SK-N-SH (cell line): Measurements from ENCODE around the gene MRPS12.

Source experiments
- EP300 ChIP-seq, 2 experiments: IDR thresholded peaks; 2 replicates each; pipeline versions ENCODE4 v1.4.0 to v1.6.1; 2012; ENCODE audit warnings: borderline replicate concordance in 1 of 2, low read depth in 1 of 2, low read length in 1 of 2
- EZH2phosphoT487 ChIP-seq: fragments of 200-600 bp; sonication (generic); IDR thresholded peaks from 2 replicates; pipeline ENCODE4 v1.6.1; 2017; ENCODE audit warnings: low read depth, mixed run types, mild to moderate bottlenecking, antibody characterized with exemption, moderate library complexity, borderline replicate concordance
- FOXM1 ChIP-seq: IDR thresholded peaks from 2 replicates; pipeline ENCODE4 v1.4.0; 2012; ENCODE audit warnings: low read depth, mild to moderate bottlenecking
- JUND ChIP-seq: IDR thresholded peaks from 2 replicates; pipeline ENCODE4 v1.4.0; 2012
- POLR2AphosphoS5 ChIP-seq: IDR thresholded peaks from 2 replicates; pipeline ENCODE4 v1.6.1; 2012; ENCODE audit warnings: low read depth, low read length
- RCOR1 ChIP-seq: fragments of 150-350 bp; IDR thresholded peaks from 2 replicates; pipeline ENCODE4 v1.6.1; 2017; ENCODE audit warnings: antibody characterized with exemption, low read length
- RFX5 ChIP-seq: IDR thresholded peaks from 2 replicates; pipeline ENCODE4 v1.6.1; 2012; ENCODE audit warnings: mild to moderate bottlenecking, improper control_type of control experiment, low read length
- RXRA ChIP-seq: IDR thresholded peaks from 2 replicates; pipeline ENCODE4 v1.4.0; 2012; ENCODE audit warnings: low read depth, mild to moderate bottlenecking, borderline replicate concordance
- TAF1 ChIP-seq: IDR thresholded peaks from 2 replicates; pipeline ENCODE4 v1.6.1; 2012; ENCODE audit warnings: low read depth, mild to moderate bottlenecking, low read length, moderate library complexity, borderline replicate concordance
- TF ChIP-seq, protein P1 (sequence below): fragments of 200-600 bp; sonication (generic); IDR thresholded peaks from 2 replicates; pipeline ENCODE4 v1.6.1; 2017; ENCODE audit warnings: antibody characterized with exemption, mild to moderate bottlenecking, moderate library complexity
- TF ChIP-seq, protein P2 (sequence below): IDR thresholded peaks from 2 replicates; pipeline ENCODE4 v1.4.0; 2012; ENCODE audit warnings: low read depth, borderline replicate concordance
- TF ChIP-seq, protein P3 (sequence below): IDR thresholded peaks from 2 replicates; pipeline ENCODE4 v1.4.0; 2012; ENCODE audit warnings: low read depth
- TF ChIP-seq, protein P4 (sequence below): fragments of 150-350 bp; IDR thresholded peaks from 2 replicates; pipeline ENCODE4 v1.6.1; 2017; ENCODE audit warnings: antibody characterized with exemption, low read length, low read depth, borderline replicate concordance

DNA sequence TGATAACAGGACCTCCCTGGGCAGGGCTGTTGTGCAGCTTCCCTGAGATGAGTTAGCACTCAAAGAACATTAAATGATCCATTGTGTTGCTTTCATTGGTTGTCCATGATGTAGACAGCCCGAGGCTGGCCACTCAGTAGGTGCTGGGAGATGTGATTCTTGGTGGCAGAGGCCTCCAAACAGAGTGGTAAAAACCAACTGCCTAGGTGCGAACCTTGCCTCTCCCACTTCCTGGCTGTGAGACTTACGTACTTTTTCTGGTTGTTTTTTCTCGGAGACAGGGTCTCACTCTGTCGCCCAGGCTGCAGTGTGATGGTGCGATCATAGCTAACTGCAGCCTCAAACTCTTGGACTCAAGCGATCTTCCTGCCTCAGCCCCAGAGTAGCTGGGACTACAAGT, 6.4 kb upstream of the MRPS12 start:
- TF ChIP-seq, protein P1, sequence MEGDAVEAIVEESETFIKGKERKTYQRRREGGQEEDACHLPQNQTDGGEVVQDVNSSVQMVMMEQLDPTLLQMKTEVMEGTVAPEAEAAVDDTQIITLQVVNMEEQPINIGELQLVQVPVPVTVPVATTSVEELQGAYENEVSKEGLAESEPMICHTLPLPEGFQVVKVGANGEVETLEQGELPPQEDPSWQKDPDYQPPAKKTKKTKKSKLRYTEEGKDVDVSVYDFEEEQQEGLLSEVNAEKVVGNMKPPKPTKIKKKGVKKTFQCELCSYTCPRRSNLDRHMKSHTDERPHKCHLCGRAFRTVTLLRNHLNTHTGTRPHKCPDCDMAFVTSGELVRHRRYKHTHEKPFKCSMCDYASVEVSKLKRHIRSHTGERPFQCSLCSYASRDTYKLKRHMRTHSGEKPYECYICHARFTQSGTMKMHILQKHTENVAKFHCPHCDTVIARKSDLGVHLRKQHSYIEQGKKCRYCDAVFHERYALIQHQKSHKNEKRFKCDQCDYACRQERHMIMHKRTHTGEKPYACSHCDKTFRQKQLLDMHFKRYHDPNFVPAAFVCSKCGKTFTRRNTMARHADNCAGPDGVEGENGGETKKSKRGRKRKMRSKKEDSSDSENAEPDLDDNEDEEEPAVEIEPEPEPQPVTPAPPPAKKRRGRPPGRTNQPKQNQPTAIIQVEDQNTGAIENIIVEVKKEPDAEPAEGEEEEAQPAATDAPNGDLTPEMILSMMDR = no peak
- TF ChIP-seq EZH2phosphoT487 = no peak
- TF ChIP-seq FOXM1 = no peak
- TF ChIP-seq POLR2AphosphoS5 = no peak
- TF ChIP-seq, protein P2, sequence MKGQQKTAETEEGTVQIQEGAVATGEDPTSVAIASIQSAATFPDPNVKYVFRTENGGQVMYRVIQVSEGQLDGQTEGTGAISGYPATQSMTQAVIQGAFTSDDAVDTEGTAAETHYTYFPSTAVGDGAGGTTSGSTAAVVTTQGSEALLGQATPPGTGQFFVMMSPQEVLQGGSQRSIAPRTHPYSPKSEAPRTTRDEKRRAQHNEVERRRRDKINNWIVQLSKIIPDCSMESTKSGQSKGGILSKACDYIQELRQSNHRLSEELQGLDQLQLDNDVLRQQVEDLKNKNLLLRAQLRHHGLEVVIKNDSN = no peak
- TF ChIP-seq, protein P3, sequence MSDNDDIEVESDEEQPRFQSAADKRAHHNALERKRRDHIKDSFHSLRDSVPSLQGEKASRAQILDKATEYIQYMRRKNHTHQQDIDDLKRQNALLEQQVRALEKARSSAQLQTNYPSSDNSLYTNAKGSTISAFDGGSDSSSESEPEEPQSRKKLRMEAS = no peak
- TF ChIP-seq EP300 (IDR thresholded peaks at IDR 0.05; ENCODE audit: borderline replicate concordance in 1 of 2, low read depth in 1 of 2, low read length in 1 of 2) = no peak
- TF ChIP-seq TAF1 = no peak
- TF ChIP-seq RFX5 = no peak
- TF ChIP-seq JUND = no peak
- no peak for TF ChIP-seq RXRA
- TF ChIP-seq RCOR1 = no peak
- TF ChIP-seq, protein P4, sequence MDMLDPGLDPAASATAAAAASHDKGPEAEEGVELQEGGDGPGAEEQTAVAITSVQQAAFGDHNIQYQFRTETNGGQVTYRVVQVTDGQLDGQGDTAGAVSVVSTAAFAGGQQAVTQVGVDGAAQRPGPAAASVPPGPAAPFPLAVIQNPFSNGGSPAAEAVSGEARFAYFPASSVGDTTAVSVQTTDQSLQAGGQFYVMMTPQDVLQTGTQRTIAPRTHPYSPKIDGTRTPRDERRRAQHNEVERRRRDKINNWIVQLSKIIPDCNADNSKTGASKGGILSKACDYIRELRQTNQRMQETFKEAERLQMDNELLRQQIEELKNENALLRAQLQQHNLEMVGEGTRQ = no peak
